Measurements from ENCODE around the gene HDLBP. TPM values are rescaled to one million over a fixed set of nuclear protein-coding genes. Genes with fewer than 3 reads are reported as not detected.
A peak's percentile ranks its signal among the peaks of the same experiment; 100 is the strongest.

Gene HDLBP
- total RNA-seq, 1 donor from 2014 or later = 159 TPM

DNA sequence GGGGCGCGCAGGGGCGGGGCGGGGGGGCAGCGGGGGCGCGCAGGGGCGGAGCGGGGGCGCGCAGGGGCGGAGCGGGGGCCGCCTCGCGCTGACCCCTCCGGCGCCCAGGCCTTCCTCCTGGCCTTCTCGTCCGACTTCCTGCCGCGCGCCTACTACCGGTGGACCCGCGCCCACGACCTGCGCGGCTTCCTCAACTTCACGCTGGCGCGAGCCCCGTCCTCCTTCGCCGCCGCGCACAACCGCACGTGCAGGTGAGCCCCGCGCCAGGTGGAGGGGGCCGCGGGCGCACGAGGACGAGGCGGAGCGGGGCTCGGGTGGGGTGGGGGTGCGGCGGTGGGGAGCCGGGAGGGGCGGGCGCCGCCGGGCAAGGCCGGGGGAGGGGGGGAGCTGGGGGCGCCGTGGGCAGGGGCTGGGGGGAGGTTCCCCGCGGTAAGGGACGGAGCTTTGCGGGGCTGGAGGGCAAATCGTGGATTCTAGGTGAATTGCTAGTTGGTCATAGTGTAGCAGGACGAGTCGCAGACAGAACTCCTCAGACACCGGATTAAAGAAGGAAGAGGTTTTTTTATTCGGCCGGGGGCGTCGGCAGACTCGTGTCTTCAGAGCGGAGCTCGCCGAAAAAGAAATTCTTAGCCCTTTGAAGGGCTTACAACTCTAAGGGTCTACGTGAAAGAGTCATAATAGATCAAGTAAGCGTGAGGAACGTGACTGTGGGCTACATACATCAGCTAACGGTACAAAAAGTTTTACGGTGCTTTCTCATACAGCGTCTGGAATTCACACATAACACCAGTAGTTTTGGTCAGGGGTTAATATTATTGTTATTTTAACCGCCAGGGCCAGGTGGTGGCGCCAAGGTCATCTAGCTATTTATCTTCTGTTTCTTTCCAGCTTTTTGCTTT is 97.1 kb downstream of the HDLBP start:
- FAIRE-seq (no peak), DNase-seq (ENCODE audit: low spot score in 2 of 2) (peak; percentile 66 to 70)

- DNase-seq (ENCODE audit: low spot score in 2 of 2) = peak; percentile 85 to 92
- FAIRE-seq = no peak
Observed at GRCh38 chr2:241217320-241218031, 98.0 kb downstream of the HDLBP start.

DNA sequence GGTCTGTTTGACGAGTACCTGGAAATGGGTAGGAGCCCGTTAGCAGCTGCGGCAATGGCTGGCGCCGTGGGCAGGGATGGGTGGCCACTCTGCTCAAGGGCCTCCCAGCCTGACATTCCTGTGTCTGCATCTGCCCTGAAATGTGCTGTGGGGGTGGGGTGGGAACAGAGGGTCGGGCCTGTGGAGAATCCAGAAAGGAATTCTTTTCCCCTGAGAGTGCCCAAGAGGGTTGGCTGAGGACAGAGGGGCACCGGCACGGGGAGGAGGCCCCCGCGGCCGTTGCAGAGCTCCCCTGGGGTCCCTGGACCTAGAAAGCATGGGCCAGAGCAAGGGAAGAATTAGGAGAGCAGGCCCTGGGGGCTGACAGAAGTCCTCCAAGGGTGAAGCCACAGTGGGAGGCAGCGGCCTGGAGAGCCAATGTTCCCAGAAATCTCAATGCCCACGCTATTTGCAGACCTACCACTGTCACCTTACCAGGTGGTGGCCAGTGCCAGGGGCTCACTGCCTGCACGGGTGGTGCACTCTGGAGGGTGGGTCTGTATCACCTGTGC is 99.2 kb downstream of the HDLBP start:
- DNase-seq (ENCODE audit: low spot score in 2 of 2) (no peak), FAIRE-seq (no peak)

DNA sequence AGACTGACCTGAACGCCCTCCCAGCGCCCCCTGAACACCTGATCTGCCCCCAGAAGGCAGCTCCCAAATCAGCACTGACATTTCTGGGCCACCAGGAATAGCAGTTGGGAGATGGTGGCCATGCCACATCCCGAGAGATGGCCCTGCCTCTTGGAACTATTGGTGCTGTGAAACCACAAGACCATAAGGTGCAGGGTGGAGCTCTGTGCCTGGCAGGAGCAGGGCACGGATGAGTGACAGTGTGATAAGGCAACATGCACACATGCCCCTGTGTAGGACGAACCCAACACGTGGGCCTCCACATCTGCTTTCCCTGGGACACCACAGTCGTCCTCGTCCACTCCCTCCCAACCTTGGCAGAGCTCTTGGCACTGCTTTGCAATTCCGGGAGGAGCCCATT is 100.1 kb downstream of the HDLBP start:
- FAIRE-seq (no peak), DNase-seq (ENCODE audit: low spot score in 2 of 2) (no peak)

GRCh38 chr2:241214766-241215165 is 100.7 kb downstream of the HDLBP start:
- peak in 1 of 2 donors; percentile 17 for DNase-seq (ENCODE audit: low spot score in 2 of 2)
- FAIRE-seq = no peak

- no peak for DNase-seq (ENCODE audit: low spot score in 2 of 2)
- FAIRE-seq = no peak
Observed at GRCh38 chr2:241214209-241214608, 101.3 kb downstream of the HDLBP start.

GRCh38 chr2:241213567-241213966 is 101.9 kb downstream of the HDLBP start:
- DNase-seq (ENCODE audit: low spot score in 2 of 2) (peak in 1 of 2 donors; percentile 14), FAIRE-seq (no peak)

- FAIRE-seq = no peak
- peak in 1 of 2 donors; percentile 29 for DNase-seq (ENCODE audit: low spot score in 2 of 2)
Observed at GRCh38 chr2:241213041-241213440, 102.4 kb downstream of the HDLBP start.

GRCh38 chr2:241211276-241211675 is 104.2 kb downstream of the HDLBP start:
- no peak for FAIRE-seq
- no peak for DNase-seq (ENCODE audit: low spot score in 2 of 2)

DNA sequence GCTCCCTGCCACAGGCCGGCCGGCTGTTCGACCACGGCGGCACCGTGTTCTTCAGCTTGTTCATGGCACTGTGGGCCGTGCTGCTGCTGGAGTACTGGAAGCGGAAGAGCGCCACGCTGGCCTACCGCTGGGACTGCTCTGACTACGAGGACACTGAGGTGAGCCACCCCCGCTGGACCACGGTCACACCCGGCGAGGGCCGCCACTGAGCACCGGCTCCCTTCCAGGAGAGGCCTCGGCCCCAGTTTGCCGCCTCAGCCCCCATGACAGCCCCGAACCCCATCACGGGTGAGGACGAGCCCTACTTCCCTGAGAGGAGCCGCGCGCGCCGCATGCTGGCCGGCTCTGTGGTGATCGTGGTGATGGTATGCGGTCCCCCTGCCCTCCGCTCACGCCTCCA is 106.2 kb downstream of the HDLBP start:
- FAIRE-seq (no peak), DNase-seq (ENCODE audit: low spot score in 2 of 2) (no peak)

DNA sequence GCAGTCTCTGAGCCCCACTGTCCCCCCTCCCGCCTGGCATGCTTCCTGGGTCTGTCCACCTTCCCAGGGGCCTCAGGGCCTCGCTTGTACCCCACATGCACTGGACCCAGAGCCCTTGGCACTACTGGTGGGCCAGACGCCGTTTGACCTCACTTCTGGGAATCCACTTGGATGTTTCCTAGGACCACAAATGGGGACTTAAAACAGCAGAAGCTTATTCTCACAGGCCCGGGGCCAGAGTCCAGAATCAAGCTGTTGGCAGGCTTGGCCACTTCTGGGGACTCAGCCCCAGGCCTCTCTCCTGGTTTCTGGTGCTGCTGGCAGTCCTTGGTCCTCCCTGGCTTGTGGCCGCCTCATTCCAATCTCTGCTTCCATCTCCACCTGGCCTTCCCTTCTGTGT is 107.4 kb downstream of the HDLBP start:
- DNase-seq (ENCODE audit: low spot score in 2 of 2) = peak in 1 of 2 donors; percentile 52
- no peak for FAIRE-seq

- DNase-seq (ENCODE audit: low spot score in 2 of 2) (no peak), FAIRE-seq (no peak)
Observed at GRCh38 chr2:241207641-241208040, 107.8 kb downstream of the HDLBP start.

DNA sequence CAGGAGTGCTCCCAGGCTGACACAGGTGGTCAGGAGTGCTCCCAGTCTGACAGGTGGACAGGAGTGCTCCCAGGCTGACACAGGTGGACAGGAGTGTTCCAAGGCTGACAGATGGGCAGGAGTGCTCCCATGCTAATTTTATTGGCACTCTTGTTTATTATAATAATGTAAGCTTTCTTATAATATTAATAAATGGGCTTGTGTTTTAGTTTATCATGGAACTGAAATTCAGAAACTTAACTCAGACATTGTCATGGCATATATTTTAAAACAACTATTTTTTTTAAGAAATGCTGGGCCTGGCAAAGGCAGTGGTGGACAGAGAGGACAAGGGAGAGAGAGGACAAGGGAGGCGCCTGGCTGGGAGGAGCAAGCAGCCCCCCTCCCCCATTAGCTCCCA is 108.3 kb downstream of the HDLBP start:
- no peak for FAIRE-seq
- DNase-seq (ENCODE audit: low spot score in 2 of 2) = no peak

DNA sequence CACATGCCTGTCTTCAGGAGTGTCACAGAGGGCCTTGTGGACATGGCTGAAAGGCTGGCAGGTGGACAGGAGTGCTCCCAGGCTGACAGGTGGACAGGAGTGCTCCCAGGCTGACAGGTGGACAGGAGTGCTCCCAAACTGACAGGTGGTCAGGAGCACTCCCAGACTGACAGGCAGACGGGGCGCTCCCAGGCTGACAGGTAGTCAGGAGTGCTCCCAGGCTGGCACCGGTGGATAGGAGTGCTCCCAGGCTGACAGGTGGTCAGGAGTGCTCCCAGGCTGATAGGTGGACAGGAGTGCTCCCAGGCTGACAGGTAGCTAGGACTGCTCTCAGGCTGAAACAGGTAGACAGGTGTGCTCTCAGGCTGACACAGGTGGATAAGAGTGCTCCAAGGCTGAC is 110.4 kb downstream of the HDLBP start:
- FAIRE-seq (no peak), DNase-seq (ENCODE audit: low spot score in 2 of 2) (no peak)

DNA sequence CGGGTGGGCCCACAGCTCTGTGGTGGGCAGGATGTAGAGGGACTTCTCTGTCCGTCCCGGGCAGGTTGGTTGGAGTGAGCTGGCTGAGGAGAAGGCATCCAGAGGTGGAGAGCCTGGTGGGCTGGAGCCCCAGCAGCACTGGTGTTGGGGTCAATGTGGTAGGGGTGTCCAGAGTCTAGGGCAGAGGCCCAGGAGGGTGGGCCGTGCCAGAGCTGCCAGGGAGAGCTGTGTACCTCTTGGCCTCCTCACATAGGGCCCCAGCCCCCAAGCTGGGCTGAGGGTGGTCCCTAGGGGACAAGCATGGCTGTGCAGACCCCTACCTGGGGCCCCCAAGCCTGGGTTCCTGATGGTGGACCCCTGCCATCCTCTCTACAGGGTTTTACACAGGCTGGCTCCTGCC is 111.0 kb downstream of the HDLBP start:
- no peak for FAIRE-seq
- no peak for DNase-seq (ENCODE audit: low spot score in 2 of 2)

- FAIRE-seq (no peak), DNase-seq (ENCODE audit: low spot score in 2 of 2) (no peak)
Observed at GRCh38 chr2:241204010-241204384, 111.5 kb downstream of the HDLBP start.

DNA sequence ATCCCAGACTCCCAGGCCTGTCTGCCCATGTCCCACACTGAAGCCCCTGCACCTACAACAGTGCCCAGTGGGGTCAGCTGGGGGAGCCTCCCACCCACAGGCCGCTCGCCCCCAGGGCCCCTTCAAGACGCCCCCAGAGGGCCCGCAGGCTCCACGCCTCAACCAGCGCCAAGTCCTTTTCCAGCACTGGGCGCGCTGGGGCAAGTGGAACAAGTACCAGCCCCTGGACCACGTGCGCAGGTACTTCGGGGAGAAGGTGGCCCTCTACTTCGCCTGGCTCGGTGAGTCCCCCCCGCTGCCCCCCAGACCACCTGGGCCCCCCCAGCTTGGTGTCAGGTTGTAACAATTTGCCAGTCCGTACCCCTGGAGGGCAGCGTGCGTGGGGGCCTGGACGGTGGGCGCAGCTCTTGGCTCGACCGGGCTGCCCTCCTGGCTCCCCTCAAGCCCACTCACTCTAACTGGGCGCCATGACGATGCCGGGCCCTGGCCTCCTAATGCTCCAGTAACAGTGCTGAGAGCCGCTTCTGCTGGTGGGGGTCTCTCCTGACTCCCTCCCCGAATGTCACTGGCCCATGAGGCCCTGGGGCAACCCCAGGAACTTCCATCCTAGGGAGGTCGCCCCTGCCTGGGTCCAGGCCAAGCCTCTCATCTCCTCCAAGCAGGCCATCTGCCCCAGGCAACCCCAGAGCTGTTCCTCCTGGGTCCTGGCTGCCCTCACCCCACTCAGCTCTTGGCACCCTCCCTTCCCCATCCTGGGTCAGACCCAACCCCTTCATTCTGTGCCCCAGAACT is 112.1 kb downstream of the HDLBP start:
- FAIRE-seq (no peak), DNase-seq (ENCODE audit: low spot score in 2 of 2) (no peak)

GRCh38 chr2:241202681-241203080 is 112.8 kb downstream of the HDLBP start:
- no peak for FAIRE-seq
- DNase-seq (ENCODE audit: low spot score in 2 of 2) = no peak

DNA sequence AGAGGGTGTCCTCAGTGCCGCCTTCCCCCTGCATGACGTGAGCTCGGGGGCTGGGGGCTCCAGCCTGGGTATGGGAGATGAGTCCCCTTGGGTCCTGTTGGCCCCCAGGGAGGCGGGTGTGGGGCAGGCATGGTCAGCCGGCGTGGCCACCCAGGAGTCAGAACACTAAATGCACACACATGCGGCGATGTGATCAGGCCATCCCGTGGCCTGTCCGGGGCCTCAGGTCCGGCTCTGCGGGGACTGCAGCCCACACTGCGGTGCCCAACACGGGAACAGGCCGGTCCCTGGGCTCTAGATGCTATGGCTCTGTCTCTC is 113.2 kb downstream of the HDLBP start:
- DNase-seq (ENCODE audit: low spot score in 2 of 2) (no peak), FAIRE-seq (no peak)

- FAIRE-seq (no peak), DNase-seq (ENCODE audit: low spot score in 2 of 2) (no peak)
Observed at GRCh38 chr2:241201445-241202267, 113.8 kb downstream of the HDLBP start.
